GM11168 (cell line): Measurements from ENCODE around the gene ZNF33A.
"Not testable (repeated sequence)": the region's sequence is repeated elsewhere in the genome, so short reads cannot be mapped to it uniquely, and the experiment has no call there.

Experiments used
- in situ Hi-C: fragments of 300-500 bp; cut with MboI; formaldehyde crosslinking; loops from one replicate; pipeline ENCODE4 v1.12.0; 2022; ENCODE audit warnings: low sequenced_read_pairs; ENCODE audit not compliant: unreplicated experiment

ZNF33A gene

DNA sequence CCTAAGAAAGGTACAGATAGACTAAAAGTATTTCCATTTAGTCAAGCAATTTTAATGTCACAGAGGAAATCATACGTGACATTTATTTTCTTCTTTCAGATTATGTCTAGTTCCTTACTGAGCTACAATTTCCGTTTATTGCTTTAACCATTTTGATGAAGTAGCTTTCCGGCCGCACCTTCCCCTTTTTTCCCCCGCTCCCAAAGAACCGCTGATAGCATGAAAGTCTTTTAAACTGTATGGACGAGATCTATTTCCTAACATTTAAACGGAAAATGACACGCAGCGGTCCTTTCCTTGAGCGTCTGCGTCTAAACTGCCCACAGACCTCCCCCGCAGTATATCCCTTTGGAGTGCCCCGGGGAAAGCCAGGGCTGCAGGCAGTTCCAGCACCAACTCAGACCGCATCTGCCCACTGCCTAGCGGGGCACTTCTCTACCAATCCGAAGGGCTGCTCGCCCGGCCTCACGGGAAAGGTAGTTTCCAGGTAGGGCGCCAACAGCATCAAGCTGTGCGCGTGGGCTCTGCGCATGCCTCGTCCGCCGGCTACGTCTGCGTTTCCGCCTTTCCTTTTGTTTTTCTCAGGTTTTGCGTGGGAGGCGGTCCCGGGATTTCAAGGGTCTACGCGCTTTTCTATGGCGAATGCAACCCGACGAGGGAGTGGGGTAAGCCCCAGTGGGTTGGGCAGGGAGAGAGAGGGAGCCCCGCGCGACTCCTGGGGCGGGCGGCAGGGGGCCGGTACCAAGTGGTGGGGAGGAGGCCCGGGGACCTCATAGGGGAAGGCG, at the start of gene ZNF33A:
Gene ZNF33A (plus strand): TSS at position 557 of the 785 bp plus-strand sequence. CDS start 1,667 bp downstream, outside the sequence.
- in situ Hi-C loops: no loop called here

DNA sequence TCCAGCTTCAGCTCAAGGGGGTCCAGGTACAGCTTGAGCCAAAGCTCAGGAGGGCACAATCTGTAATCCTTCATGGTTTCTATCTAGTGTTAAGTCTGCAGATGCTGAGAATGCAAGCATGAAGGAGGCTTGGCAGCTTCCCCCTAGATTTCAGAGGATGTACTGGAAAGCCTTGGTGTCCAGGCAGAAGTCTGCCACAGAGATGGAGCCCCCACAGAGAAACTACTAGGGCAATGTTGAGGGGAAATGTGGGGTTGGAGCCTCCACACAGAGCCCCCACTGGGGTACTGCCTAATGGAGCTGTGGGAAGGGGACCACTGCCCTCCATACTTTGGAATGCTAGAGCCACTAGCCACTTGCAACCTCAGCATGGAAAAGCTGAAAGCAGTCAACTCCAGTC, 45.5 kb upstream of the ZNF33A start:
- in situ Hi-C loops: loop anchor here (10.0 to 25.0 kb wide), 2 partner anchors 130 to 678 kb away; partner anchors contain the start of gene ZNF37A

DNA sequence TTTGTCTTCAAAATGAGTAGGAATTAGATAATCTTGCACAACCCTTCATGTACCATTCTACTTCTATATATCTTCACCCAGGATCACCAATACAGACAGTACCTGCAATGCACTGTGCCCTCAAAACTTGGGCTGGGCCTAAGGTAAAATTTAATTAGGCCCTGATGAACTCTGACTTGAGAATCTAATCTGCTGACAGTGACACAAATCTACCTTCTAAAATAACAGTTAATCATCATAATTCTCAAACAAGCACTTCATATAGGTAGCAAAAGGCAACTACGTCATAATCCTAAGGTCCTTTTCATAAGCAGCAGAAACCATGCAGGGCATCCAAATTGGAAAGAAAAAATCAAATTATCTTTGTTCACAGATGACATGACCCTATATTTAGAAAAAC, 38.1 kb upstream of the ZNF33A start:
- in situ Hi-C loops: loop anchor here (25.0 kb wide), 1 partner anchor 685 kb away; no protein-coding TSS in a partner anchor

DNA sequence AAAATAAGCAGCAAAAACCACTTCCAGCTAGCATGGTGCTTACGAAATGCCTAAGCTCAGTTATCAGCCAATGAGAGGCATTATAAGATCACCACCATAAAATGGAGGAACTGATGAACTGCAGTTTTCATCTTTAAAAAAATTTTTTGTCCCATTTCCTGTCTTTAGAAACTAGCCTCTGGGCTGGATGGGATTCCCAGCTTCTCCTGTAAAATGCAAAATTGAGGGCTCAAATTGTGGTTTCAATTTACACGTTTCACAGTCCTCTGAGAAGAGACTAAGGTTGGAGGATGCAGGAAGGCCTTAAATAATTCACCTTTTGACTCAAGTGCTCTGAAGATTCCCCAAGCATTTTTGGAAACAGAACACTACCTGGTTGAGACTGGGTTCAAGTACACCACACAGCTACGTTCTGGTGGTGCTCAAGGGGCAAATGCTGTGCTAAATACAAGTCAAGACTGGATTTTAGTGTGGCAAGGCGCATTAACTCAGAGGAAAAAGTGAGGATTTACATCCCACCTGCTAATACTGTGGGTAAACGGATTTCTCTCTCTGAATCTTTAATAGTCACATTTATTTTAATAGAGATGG, 35.0 kb upstream of the ZNF33A start:
- in situ Hi-C loops: loop anchor here (25.0 kb wide), 1 partner anchor 387 kb away; no protein-coding TSS in a partner anchor

DNA sequence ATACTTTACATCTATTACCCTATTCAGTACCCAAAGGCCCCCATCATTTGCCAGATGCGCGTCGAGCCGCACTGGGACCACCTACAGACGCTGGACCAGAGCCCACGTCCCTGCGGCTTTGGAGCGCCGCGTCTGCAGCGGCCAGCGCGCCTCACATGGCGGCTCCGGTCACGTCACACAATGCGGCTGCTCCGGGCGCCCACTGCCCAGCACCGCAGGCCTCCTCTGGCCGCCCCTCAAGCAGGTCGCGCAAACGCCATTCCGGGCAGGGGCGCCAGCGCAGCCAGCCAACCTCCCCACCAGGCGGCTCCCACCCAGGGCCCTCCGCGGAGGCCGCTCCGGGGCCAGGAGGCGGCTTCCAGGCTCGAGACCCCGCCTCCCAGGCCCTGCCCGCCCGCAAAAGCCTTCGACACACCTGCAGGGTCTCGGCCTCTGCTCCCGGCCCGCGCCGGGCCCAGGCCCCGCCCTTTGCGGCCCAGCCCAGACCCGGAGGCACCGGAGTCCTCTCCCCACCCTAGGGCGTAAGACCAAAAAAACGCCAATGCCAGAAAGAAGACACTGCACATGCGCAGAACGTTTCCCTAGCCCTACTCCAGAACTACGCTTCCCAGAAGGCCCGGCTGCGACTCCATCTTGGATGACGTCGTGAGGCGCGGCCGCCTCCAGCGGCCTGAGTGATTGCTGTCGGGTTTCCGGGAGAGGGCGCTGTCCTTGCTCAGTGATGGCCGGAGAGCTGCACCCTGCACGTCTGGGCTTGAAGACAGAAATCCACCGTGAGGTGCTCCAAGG, 34.2 kb upstream of the ZNF33A start, which contains the start of gene ZNF25:
Gene ZNF25 (minus strand): TSS at position 557 of the 789 bp plus-strand sequence. CDS start 4,925 bp downstream, outside the sequence.
- in situ Hi-C loops: loop anchor here (25.0 kb wide), 1 partner anchor 386 kb away; no protein-coding TSS in a partner anchor

DNA sequence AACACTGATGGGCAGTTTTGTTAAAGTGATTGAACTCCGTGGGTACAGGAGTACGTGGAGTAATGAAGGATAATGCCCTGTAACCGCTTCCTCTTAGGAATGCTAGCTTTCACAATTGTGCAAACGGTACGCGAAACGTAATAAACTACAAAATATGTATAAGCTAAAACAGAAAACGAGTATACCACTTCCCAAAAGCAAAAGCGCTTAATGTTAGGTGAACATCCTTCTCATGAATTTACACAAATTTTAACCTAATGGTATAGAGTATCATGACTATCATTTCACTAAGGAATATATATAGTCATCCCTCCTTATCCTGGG, 33.6 kb upstream of the ZNF33A start:
- in situ Hi-C loops: loop anchor here (25.0 kb wide), 1 partner anchor 385 kb away; no protein-coding TSS in a partner anchor

DNA sequence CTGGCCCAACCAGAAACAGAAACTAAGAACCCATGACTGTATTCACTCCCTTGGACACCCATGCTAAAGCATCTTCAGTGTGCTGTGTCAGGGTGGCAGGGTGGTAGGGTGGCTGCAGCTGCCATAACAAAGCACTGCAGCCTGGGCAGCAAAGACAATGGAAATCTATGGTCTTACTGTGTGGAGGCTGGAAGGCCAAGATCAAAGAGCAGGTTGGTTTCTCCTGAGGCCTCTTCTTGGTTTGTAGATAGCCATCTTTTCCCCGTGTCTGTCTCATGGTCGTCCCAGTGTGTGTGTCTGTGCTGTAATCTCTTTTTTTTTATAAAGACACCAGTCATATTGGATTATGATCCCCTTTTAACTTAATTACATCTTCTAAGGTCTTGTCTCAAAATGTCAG, 18.8 kb upstream of the ZNF33A start:
- in situ Hi-C loops: loop anchor here (25.0 kb wide), 1 partner anchor 371 kb away; no protein-coding TSS in a partner anchor

DNA sequence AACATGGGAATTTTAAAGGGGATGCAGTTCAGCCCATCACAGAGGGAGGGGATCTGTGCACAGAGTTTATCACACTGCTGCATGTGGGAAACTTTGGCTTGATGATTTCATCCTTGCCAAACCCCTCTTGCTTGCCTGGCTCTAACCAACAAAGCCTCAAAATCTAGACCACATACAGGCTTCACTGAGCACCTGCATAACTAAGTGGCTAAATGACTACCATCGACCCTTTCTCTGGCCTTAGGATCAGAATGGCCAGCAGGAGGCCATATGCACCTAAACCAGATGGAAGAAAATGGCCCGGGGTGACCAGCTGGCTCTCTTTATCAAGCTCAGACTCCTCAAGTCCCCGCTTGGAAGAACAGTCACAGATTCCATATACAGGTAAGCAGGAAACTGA, 18.4 kb upstream of the ZNF33A start:
- in situ Hi-C loops: loop anchor here (25.0 kb wide), 1 partner anchor 370 kb away; no protein-coding TSS in a partner anchor

DNA sequence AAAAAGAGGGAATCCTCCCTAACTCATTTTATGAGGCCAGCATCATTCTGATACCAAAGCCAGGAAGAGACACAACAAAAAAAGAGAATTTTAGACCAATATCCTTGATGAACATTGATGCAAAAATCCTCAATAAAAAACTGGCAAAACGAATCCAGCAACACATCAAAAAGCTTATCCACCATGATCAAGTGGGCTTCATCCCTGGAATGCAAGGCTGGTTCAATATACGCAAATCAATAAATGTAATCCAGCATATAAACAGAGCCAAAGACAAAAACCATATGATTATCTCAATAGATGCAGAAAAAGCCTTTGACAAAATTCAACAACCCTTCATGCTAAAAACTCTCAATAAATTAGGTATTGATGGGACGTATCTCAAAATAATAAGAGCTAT, 11.6 kb upstream of the ZNF33A start:
- in situ Hi-C loops: loop anchor here (25.0 kb wide), 1 partner anchor 363 kb away; no protein-coding TSS in a partner anchor

DNA sequence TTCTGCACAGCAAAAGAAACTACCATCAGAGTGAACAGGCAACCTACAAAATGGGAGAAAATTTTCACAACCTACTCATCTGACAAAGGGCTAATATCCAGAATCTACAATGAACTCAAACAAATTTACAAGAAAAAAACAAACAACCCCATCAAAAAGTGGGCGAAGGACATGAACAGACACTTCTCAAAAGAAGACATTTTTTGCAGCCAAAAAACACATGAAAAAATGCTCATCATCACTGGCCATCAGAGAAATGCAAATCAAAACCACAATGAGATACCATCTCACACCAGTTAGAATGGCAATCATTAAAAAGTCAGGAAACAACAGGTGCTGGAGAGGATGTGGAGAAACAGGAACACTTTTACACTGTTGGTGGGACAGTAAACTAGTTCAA, 10.0 kb upstream of the ZNF33A start:
- in situ Hi-C loops: not testable (repeated sequence)

DNA sequence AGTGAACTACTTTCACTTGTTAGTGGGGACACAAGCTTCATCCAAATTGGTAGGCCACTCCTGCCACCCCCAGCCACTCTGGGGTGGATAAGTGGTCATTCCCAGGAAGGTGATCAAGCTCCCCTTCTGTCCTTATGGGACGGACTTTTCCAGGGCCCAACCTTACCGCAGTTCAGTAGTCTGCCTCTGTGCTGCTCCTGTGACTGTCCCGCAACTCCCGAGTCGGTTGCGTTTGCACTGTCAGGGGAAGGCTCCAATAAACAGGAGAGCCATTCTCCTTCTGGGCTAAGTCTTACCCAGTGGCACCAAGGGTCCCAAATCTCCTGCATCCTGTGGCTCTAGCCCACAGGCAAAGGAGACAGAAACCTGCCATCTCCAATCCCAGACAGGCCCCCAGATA, 7.4 kb upstream of the ZNF33A start:
- in situ Hi-C loops: no loop called here

DNA sequence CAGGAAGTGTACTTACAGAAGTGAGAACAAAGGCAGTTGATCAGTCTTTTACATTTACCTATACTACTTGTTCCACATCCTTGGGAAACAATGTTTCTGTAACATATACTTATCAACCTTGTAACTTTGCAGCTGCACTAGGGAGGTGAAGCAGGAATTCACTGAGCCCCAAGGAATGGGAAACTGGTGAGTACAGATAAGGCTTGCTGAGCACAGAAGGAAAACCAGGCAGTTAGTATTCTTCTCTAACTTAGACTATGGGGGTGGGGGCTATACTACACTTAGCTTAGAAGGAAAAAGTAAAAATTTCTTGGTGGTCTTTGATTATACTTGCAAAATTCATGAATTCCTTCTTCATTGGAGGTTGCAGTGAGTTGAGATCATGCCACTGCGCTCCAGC, 6.9 kb upstream of the ZNF33A start:
- in situ Hi-C loops: no loop called here

DNA sequence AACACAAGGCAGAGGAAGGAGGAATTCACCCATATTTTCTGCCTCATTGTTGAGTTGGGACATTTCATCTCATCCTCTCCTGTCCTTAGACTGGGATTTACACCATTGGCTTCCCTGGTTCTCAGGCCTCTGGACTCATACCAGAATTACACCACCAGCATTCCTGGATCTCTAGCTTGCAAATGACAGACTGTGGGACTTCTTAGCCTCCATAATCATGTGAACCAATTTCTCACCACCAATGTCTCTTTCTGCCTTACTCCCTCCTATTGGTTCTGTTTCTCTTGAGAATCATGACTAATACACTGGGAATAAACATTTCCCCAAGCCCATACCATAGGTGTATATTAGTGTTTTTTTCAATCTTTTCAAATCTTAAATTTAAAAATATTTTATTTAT, 2.9 kb upstream of the ZNF33A start:
- in situ Hi-C loops: no loop called here

DNA sequence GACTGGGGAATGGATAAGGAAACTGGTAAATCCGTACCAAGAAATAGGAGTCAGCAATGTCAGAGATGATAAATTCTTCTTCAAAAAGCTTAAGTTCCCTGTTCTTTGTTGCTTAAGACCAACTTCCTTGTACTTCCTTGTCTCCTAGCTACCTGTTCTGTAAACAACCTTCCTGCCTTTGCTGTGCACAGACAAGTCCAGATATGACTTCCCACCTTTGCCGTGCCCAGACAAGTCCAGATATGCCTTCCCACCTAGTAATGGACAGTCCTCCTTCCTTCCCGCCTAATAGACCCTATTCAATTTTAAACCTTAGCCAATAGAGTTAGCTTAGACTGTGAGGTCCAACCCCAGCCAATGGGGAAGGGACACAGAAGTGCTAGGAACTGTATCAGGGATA, 2.5 kb upstream of the ZNF33A start:
- in situ Hi-C loops: no loop called here

DNA sequence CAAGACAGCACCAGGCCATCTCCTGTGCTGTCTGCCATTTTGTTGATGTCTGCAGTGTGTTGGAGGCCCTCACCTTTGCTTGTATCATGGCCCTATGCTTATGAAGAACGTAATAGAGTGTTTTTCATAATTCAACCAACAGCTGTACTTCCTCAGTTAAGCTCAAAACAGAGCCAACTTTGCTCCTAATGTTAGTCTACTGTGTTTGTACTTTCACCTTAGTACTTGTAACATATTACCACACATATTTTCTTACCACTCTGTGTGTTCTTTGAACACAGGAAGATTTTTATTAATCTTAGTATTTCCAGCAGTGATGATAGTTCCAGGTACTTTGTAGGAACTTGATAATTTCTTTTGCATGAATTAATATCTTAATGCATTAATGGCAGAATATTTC, 5.9 kb downstream of the ZNF33A start:
- in situ Hi-C loops: no loop called here

DNA sequence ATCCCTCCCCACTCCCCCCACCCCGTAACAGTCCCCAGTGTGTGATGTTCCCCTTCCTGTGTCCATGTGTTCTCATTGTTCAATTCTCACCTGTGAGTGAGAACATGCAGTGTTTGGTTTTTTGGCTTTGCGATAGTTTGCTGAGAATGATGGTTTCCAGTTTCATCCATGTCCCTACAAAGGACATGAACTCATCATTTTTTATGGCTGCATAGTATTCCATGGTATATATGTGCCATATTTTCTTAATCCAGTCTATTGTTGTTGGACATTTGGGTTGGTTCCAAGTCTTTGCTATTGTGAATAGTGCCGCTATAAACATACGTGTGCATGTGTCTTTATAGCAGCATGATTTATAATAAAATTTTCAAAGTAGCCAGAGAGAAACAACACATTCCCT, 8.6 kb downstream of the ZNF33A start:
- in situ Hi-C loops: not testable (repeated sequence)

DNA sequence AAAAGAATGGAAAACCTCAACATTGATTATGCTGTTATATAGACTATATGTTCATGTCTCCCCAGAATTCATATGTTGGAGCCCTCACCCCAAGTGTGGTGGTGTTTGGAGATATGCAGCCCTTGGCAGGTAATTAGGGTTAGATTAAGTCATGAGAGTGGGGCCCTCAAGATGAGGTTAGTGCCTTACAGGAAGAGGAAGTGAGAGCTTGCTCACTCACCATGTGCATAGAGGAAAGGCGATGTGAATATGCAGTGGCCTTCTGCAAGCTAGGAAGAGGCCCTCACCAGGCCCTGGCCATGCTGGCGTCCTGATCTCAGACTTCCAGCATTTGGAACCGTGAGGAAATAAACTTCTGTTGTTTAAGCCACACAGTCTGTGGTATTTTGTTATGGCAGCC, 14.8 kb downstream of the ZNF33A start:
- in situ Hi-C loops: no loop called here

DNA sequence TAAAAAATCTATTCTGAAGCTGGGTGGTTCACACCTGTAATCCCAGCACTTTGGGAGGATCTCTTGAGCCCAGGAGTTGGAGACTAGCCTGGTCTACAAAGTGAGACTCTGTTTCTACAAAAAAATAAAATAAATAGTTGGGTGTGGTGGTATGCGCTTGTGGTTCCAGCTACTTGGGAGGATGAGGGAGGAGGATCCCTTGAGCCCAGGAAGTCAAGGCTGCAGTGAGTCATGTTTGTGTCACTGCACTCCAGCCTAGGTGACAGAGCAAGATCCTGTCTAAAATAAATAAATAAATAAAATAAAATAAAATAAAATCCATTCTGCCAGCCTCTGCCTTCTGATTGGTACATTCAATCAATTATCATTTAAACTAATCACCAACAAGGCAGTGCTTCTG, 17.5 kb downstream of the ZNF33A start:
- in situ Hi-C loops: no loop called here

DNA sequence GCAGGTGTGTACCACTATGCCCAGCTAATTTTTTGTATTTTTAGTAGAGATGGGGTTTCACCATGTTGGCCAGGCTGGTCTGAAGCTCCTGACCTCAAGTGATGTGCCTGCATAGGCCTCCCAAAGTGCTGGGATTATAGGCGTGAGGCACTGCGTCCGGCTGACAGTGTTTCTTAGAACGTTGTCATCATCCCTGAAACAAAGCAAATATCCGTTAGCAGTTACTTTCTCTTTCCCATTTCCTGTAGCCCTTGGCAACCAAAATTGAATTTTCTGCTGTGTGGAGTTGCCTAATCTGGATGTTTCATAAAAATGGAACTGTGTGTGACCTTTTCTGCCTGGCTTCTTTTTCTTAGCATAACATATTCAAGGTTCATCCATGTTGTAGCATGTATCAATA, 22.4 kb downstream of the ZNF33A start:
- in situ Hi-C loops: no loop called here

DNA sequence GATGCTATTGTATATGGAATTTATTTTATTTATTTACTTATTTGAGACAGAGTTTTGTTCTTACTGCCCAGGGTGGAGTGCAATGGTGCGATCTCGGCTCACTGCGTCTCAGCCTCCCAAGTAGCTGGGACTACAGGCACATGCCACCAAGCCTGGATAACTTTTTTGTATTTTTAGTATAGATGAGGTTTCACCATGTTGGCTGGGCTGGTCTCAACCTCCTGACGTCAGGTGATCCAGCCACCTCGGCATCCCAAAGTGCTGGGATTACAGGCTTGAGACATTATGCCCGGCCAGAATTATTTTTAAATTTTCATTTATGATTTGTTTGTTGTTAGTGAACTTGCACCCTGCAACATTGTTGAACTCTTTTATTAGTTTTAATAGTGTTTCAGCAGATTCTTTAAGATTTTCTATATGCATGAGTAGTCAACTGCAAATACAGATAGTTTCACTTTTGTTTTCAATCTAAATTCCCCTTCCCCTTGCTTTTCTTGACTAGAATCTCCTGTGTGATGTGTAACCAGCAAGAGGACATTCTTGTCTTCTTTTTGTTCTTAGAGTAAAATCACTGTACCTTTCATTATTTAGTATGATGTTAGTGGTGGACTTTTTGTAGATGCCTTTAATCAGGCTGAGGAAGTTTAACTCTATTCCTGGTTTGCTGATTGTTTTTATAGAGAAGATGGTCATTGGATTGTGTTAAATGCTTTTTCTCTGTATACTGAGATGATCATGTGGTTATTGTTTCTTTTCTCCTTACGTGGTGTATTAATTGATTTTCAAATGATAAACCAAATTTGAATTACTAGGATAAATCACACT, 27.8 kb downstream of the ZNF33A start:
- in situ Hi-C loops: no loop called here
